Measurements from ENCODE around the gene TBXAS1.

The TBXAS1 gene

GRCh38 chr7:140004672-140005071 lies 175.6 kb downstream of the TBXAS1 start:
- ChIA-PET POLR2A (no interaction called here), CTCF (interaction anchor here (0.6 to 12.3 kb wide), 26 partner anchors 11 to 574 kb away, joined by 3 to 296 read pairs (median 6); no protein-coding TSS in a partner anchor)
- TF ChIP-seq, protein P1, sequence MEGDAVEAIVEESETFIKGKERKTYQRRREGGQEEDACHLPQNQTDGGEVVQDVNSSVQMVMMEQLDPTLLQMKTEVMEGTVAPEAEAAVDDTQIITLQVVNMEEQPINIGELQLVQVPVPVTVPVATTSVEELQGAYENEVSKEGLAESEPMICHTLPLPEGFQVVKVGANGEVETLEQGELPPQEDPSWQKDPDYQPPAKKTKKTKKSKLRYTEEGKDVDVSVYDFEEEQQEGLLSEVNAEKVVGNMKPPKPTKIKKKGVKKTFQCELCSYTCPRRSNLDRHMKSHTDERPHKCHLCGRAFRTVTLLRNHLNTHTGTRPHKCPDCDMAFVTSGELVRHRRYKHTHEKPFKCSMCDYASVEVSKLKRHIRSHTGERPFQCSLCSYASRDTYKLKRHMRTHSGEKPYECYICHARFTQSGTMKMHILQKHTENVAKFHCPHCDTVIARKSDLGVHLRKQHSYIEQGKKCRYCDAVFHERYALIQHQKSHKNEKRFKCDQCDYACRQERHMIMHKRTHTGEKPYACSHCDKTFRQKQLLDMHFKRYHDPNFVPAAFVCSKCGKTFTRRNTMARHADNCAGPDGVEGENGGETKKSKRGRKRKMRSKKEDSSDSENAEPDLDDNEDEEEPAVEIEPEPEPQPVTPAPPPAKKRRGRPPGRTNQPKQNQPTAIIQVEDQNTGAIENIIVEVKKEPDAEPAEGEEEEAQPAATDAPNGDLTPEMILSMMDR (IDR thresholded peaks at IDR 0.05; ENCODE audit: insufficient read depth, low read length, missing control alignments): no peak
- no peak for DNase-seq (ENCODE audit: low read depth, low spot score)
- no peak overlapping the region for H3K4me3 ChIP-seq (ENCODE audit: low read depth, low read length)

- POLR2A ChIA-PET: no interaction called here
Measured at GRCh38 chr7:140005341-140005740, 176.3 kb downstream of the TBXAS1 start.

DNA sequence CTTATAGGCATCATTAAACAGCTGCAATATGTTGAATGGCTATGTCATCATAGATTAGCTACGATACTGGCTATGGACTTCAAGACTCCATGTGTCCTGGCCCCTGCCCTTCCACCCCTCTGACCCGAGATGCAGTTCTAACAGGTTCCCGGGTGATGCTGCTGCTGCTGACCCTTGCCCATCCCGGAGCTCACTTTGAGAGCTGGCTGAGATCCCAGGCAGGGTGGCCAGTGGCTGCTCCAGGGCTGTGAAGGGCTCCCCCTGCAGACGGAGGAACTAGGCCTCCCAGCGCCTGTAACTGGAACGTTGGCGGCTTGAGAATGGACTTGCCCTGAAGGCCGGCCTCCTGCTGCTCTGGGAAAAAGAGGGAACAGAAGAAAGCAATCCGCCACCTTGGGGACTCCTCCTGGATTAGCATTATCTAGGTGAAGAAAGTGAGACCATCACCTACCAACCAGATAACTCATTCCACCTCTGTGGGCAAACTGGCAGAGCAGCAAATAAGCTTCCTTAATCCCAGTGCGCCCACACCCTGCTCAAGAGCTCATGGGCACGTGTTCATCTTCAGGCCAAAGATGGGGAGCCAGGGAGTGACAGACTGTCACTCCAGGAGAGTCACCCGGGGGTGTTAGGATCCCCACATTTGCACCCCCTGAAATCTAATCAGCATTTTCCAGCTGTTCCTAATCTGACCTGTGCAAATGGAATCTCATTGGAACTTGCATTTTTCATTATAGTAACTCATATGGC lies 176.9 kb downstream of the TBXAS1 start:
- DNase-seq (ENCODE audit: low read depth, low spot score): no peak
- ChIA-PET CTCF (interaction anchor here (0.6 to 12.3 kb wide), 31 partner anchors 10 to 575 kb away, joined by 3 to 296 read pairs (median 4); no protein-coding TSS in a partner anchor), POLR2A (interaction anchor here (0.9 kb wide), 1 partner anchor 417 kb away, joined by 3 read pairs; no protein-coding TSS in a partner anchor)
- no peak overlapping the region for H3K4me3 ChIP-seq (ENCODE audit: low read depth, low read length)
- TF ChIP-seq, protein P1 (IDR thresholded peaks at IDR 0.05; ENCODE audit: insufficient read depth, low read length, missing control alignments): peak; percentile 57

More at GRCh38 chr7:140005341-140005740, 176.3 kb downstream of the TBXAS1 start:
- TF ChIP-seq, protein P1 (IDR thresholded peaks at IDR 0.05; ENCODE audit: insufficient read depth, low read length, missing control alignments): no peak
- CTCF ChIA-PET: interaction anchor here (0.8 to 12.3 kb wide), 23 partner anchors 9 to 574 kb away, joined by 3 to 296 read pairs (median 4); no protein-coding TSS in a partner anchor
- no peak for DNase-seq (ENCODE audit: low read depth, low spot score)
- no peak overlapping the region for H3K4me3 ChIP-seq (ENCODE audit: low read depth, low read length)

DNA sequence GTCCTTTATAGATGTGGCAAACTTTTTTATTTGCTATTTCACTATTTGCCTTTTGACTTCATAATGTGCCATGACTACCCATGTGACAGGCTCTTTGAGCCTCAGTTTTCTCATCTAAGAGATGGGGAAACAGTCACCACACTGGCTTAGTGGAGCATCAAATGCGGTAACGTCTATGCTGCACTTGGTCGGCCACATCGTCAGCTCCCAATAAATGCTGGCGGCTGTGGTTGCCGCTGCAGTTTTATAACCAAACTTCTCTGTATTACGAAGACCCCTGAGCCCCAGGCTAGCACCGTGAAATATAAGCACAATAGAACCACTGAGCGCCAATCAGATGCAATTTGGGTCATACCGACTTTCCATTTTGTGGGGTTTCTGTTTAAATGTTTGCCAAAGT lies 177.5 kb downstream of the TBXAS1 start:
- ChIA-PET POLR2A (interaction anchor here (0.9 kb wide), 1 partner anchor 418 kb away, joined by 3 read pairs; no protein-coding TSS in a partner anchor), CTCF (interaction anchor here (0.6 to 12.3 kb wide), 25 partner anchors 12 to 572 kb away, joined by 3 to 296 read pairs (median 4); no protein-coding TSS in a partner anchor)
- no peak for DNase-seq (ENCODE audit: low read depth, low spot score)
- TF ChIP-seq, protein P1 (IDR thresholded peaks at IDR 0.05; ENCODE audit: insufficient read depth, low read length, missing control alignments): no peak
- H3K4me3 ChIP-seq (ENCODE audit: low read depth, low read length): no peak overlapping the region

- POLR2A ChIA-PET: no interaction called here
Measured at GRCh38 chr7:140007051-140007690, 178.1 kb downstream of the TBXAS1 start.

More at GRCh38 chr7:140007051-140007690, 178.1 kb downstream of the TBXAS1 start:
- DNase-seq (ENCODE audit: low read depth, low spot score): no peak
- TF ChIP-seq, protein P1 (IDR thresholded peaks at IDR 0.05; ENCODE audit: insufficient read depth, low read length, missing control alignments): no peak
- H3K4me3 ChIP-seq (ENCODE audit: low read depth, low read length): no peak overlapping the region
- CTCF ChIA-PET: interaction anchor here (0.8 to 12.3 kb wide), 14 partner anchors 18 to 573 kb away, joined by 3 to 296 read pairs (median 4); no protein-coding TSS in a partner anchor
